ENCODE data around the gene KIF11. TPM values are rescaled to one million over a fixed set of nuclear protein-coding genes. Genes with fewer than 3 reads are reported as not detected.

Gene KIF11
- total and polyA plus RNA-seq, 9 of the 15 experiments (the other 6 are each of a cell fraction or from before 2014, with no cell fraction given): 11.3 to 54.4 (median 29.2) TPM

GRCh38 chr10:92592761-92593618 lies at the start of gene KIF11 (continued):
- TF ChIP-seq ZNF24 (IDR thresholded peaks at IDR 0.05) (0 out of 2 replicates have a peak, but pooled peaks have one; percentile 31), ESRRA (IDR thresholded peaks at IDR 0.05; ENCODE audit: borderline replicate concordance, low read depth) (no peak), LEF1 (IDR thresholded peaks at IDR 0.05) (no peak), CHD4 (IDR thresholded peaks at IDR 0.05; ENCODE audit: insufficient read depth, insufficient replicate concordance, low read depth, low read length, poor library complexity, severe bottlenecking) (no peak), U2AF1 (optimal IDR thresholded peaks at IDR 0.05; ENCODE audit: low read depth, low read length) (no peak), HNRNPLL (IDR thresholded peaks at IDR 0.05; ENCODE audit: low read depth, low read length, poor library complexity, severe bottlenecking) (peak; percentile 96), ARID1B (IDR thresholded peaks at IDR 0.05) (no peak), SAP30 (IDR thresholded peaks at IDR 0.05; ENCODE audit: borderline replicate concordance, insufficient read depth, low read depth, low read length, poor library complexity, severe bottlenecking) (peak; percentile 87)

- intact Hi-C loops (cut with micrococcal nuclease): no loop called here
- in situ Hi-C loops (cut with MboI): no loop called here
- TF ChIP-seq ZNF384 (IDR thresholded peaks at IDR 0.05; ENCODE audit: low read depth, low read length) (peak; percentile 61; the same call in 1 of the 2 replicates), PREB (CRISPR knock-in tag; IDR thresholded peaks at IDR 0.05) (no peak), EGR1 (conservative IDR thresholded peaks at IDR 0.05) (peak; percentile 37)
Measured at GRCh38 chr10:92544296-92544695, 48.6 kb upstream of the KIF11 start.

More at GRCh38 chr10:92544296-92544695, 48.6 kb upstream of the KIF11 start:
- H3K9ac ChIP-seq (ENCODE audit: insufficient read depth in 1 of 2, low read depth in 2 of 2, low read length in 2 of 2): no peak overlapping the region
- POLR2A ChIA-PET: interaction anchor here (0.6 to 3.3 kb wide), 3 partner anchors 13 to 568 kb away, joined by 3 to 16 read pairs (median 4); no protein-coding TSS in a partner anchor
- H3K9me1 ChIP-seq (ENCODE audit: control insufficient read depth, insufficient read depth, low read length): peaks cover 3% of the 10 kb centered on the region
- H3K9me3 ChIP-seq (replicated peaks; ENCODE audit: control insufficient read depth, insufficient read depth, low read depth, low read length): no peaks in the 10 kb centered on the region
- DNase-seq (ENCODE audit: extremely low read depth in 1 of 4, low spot score in 3 of 4) (peak in 1 of 4 experiments; percentile 29), ATAC-seq (peak; percentile 76), FAIRE-seq (peak; percentile 42)
- no peak overlapping the region for H3K4me3 ChIP-seq
- H3K27ac ChIP-seq (ENCODE audit: extremely low read depth, low read depth, low read length): no peak overlapping the region
- H3K36me3 ChIP-seq (ENCODE audit: control insufficient read depth, insufficient read depth, low read length): peaks cover 27% of the 10 kb centered on the region; the same call in 1 of the 3 replicates
- CTCF ChIA-PET (ENCODE audit: low intra/inter-chr PET ratio): no interaction called here
- no TSS peak for BruUV-seq (replicated peaks)
- peaks cover 73% of the 10 kb centered on the region for H3K79me2 ChIP-seq (ENCODE audit: control insufficient read depth, insufficient read depth, low read length)
- H3K4me2 ChIP-seq (ENCODE audit: insufficient read depth, low read length): no peak overlapping the region
- WGBS (ENCODE audit: insufficient coverage, low coverage, missing lambda C conversion rate): 15% methylated on average over 3 of the region's 3 CpGs
- H2AFZ ChIP-seq (ENCODE audit: low read depth, low read length): no peak overlapping the region
- H4K20me1 ChIP-seq (replicated peaks; ENCODE audit: control insufficient read depth, insufficient read depth, low read length): peaks cover 4% of the 10 kb centered on the region; the same call in 1 of the 2 replicates
- peaks cover 0 to 2% of the 10 kb centered on the region in 2 experiments; a peak in 3 of 5 replicates for H3K4me1 ChIP-seq (replicated peaks in 1 of 2; ENCODE audit: control insufficient read depth in 2 of 2, insufficient read depth in 2 of 2, low read length in 2 of 2)
- no peaks in the 10 kb centered on the region for H3K27me3 ChIP-seq (ENCODE audit: control insufficient read depth in 2 of 2, insufficient read depth in 2 of 2, low read length in 2 of 2)

Measured in K562 (cell line).